Common myeloid progenitor, CD34-positive (primary cell): ENCODE results near the gene SREK1IP1.

Source experiments
- CTCF ChIA-PET: fragments of 350-600 bp; sonication (Branson Sonifier 250); formaldehyde crosslinking; loops from one replicate; lab custom pipeline; 2021; ENCODE audit warnings: antibody characterized with exemption; lab: Charles Lee
- POLR2A ChIA-PET: fragments of 350-600 bp; sonication (Branson Sonifier 250); formaldehyde crosslinking; loops from one replicate; lab custom pipeline; 2021; ENCODE audit warnings: antibody characterized with exemption; lab: Charles Lee
- DNase-seq, 3 donors: peaks; one replicate each; pipeline versions ENCODE4 v3.0.0 to v3.0.0-alpha.2; 2013
- H3K27ac ChIP-seq, 2 experiments: 1 replicate in 1 of 2; 2 replicates in 1 of 2; pipeline ENCODE4 v1.7.0; 2013; ENCODE audit warnings: inconsistent platforms in 2 of 2, low read length in 2 of 2, mild to moderate bottlenecking in 2 of 2, low read depth in 1 of 2, moderate library complexity in 1 of 2; ENCODE audit not compliant: severe bottlenecking in 2 of 2, insufficient read depth in 1 of 2, poor library complexity in 1 of 2
- H3K27me3 ChIP-seq, 5 experiments: replicated peaks in 2 of 5; 1 replicate in 3 of 5; 2 replicates in 2 of 5; pipeline versions ENCODE4 v1.6.1 to v1.7.0; 2013; ENCODE audit warnings: low read length in 4 of 5, mild to moderate bottlenecking in 2 of 5, moderate library complexity in 2 of 5, inconsistent platforms in 1 of 5; ENCODE audit not compliant: insufficient read depth in 5 of 5, control insufficient read depth in 4 of 5
- H3K36me3 ChIP-seq, 4 experiments: 1 replicate in 2 of 4; 2 replicates in 2 of 4; pipeline versions ENCODE4 v1.6.1 to v1.7.0; 2013; ENCODE audit warnings: low read length in 3 of 4, control low read depth in 1 of 4, mild to moderate bottlenecking in 1 of 4; ENCODE audit not compliant: control insufficient read depth in 4 of 4, insufficient read depth in 4 of 4
- H3K4me1 ChIP-seq, 4 experiments: 1 replicate in 3 of 4; 2 replicates in 1 of 4; pipeline versions ENCODE4 v1.6.1 to v1.7.1; 2013; ENCODE audit warnings: low read length in 3 of 4, mild to moderate bottlenecking in 3 of 4, control low read depth in 1 of 4, inconsistent platforms in 1 of 4, moderate library complexity in 1 of 4; ENCODE audit not compliant: control insufficient read depth in 4 of 4, insufficient read depth in 4 of 4; ENCODE audit errors: control extremely low read depth in 1 of 4
- H3K4me3 ChIP-seq, 7 experiments: 1 replicate in 4 of 7; 2 replicates in 3 of 7; pipeline versions ENCODE4 v1.5.1 to v1.7.0; 2013; ENCODE audit warnings: mild to moderate bottlenecking in 7 of 7, low read length in 6 of 7, moderate library complexity in 6 of 7, inconsistent platforms in 2 of 7, low read depth in 2 of 7, control low read depth in 1 of 7; ENCODE audit not compliant: insufficient read depth in 4 of 7, control insufficient read depth in 1 of 7; ENCODE audit errors: extremely low read depth in 1 of 7
- H3K9me3 ChIP-seq, 5 experiments: 1 replicate in 4 of 5; 2 replicates in 1 of 5; pipeline versions ENCODE4 v1.6.1 to v1.7.1; 2013; ENCODE audit warnings: low read length in 4 of 5, mild to moderate bottlenecking in 2 of 5, inconsistent platforms in 1 of 5, low read depth in 1 of 5, moderate library complexity in 1 of 5; ENCODE audit not compliant: control insufficient read depth in 4 of 5, insufficient read depth in 2 of 5; ENCODE audit errors: control extremely low read depth in 1 of 5
- WGBS: methylation state at CpG from one replicate; pipeline ENCODE4 v1.1.5; 2013; ENCODE audit not compliant: insufficient coverage; 5-methylcytosine and 5-hydroxymethylcytosine counted together

The SREK1IP1 gene

DNA sequence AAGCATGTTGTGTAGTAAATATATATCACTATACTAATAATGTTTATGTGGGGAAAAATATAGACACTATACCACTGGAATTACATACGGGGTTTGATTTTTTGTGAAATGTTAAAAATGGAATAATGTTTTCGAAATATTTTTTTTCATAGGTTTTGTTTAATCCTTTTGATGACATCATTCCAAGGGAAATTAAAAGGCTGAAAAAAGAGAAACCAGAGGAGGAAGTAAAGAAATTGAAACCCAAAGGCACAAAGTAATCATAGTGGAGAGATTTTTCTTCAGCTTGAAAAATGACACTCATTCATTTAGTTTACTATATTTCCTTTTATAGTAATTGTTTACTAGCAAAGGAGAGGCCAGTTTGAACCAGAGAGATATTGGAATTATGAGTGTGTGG, 17.9 kb upstream of the SREK1IP1 start:
- ChIA-PET POLR2A (no interaction called here), CTCF (interaction anchor here (5.1 kb wide), 1 partner anchor 151 kb away, joined by 42 read pairs; no protein-coding TSS in a partner anchor)
- Histone ChIP-seq H3K36me3 (peaks cover 2 to 11% (median 4%) of the 10 kb centered on the region in 4 experiments), H3K4me3 (no peak overlapping the region), H3K9me3 (no peaks in the 10 kb centered on the region), H3K4me1 (no peaks in the 10 kb centered on the region), H3K27ac (no peak overlapping the region), H3K27me3 (no peaks in the 10 kb centered on the region)
- DNase-seq: no peak
- no CpG with 5 or more reads among the region's 2 CpGs for WGBS

GRCh38 chr5:64784451-64785025, 16.0 kb upstream of the SREK1IP1 start:
- peak; percentile 77 to 94 (median 88) for DNase-seq
- POLR2A ChIA-PET: no interaction called here

GRCh38 chr5:64775291-64775690, 6.8 kb upstream of the SREK1IP1 start:
- Histone ChIP-seq H3K27me3 (no peaks in the 10 kb centered on the region), H3K4me3 (no peak overlapping the region), H3K9me3 (no peaks in the 10 kb centered on the region), H3K4me1 (peaks cover 6 to 24% (median 13%) of the 10 kb centered on the region in 4 experiments), H3K27ac (no peak overlapping the region), H3K36me3 (peaks cover 0 to 4% (median 2%) of the 10 kb centered on the region in 4 experiments)
- ChIA-PET POLR2A (no interaction called here), CTCF (interaction anchor here (1.2 kb wide), 1 partner anchor 12 kb away, joined by 3 read pairs; no protein-coding TSS in a partner anchor)
- 80% methylated on average over 1 of the region's 1 CpG for WGBS
- DNase-seq: no peak

More at GRCh38 chr5:64784451-64785025, 16.0 kb upstream of the SREK1IP1 start:
- Histone ChIP-seq H3K27me3 (no peaks in the 10 kb centered on the region), H3K36me3 (peaks cover 2 to 11% (median 4%) of the 10 kb centered on the region in 4 experiments), H3K9me3 (no peaks in the 10 kb centered on the region), H3K4me3 (no peak overlapping the region), H3K27ac (no peak overlapping the region), H3K4me1 (no peaks in the 10 kb centered on the region)
- CTCF ChIA-PET: interaction anchor here (0.7 to 5.1 kb wide), 14 partner anchors 9 to 697 kb away, joined by 3 to 42 read pairs (median 4); partner anchors contain the start of genes ADAMTS6, CWC27 and SREK1IP1
- WGBS: 0% methylated on average over 2 of the region's 3 CpGs

- peak in 2 of 3 donors; percentile 39 to 47 for DNase-seq
Measured at GRCh38 chr5:64773533-64773932, 5.0 kb upstream of the SREK1IP1 start.

GRCh38 chr5:64771736-64772135, 3.2 kb upstream of the SREK1IP1 start:
- ChIA-PET POLR2A (no interaction called here), CTCF (interaction anchor here (1.3 kb wide), 1 partner anchor 13 kb away, joined by 5 read pairs; no protein-coding TSS in a partner anchor)
- Histone ChIP-seq H3K27ac (no peak overlapping the region), H3K4me1 (peaks cover 20 to 45% (median 35%) of the 10 kb centered on the region in 4 experiments), H3K9me3 (no peaks in the 10 kb centered on the region), H3K27me3 (no peaks in the 10 kb centered on the region), H3K4me3 (no peak overlapping the region), H3K36me3 (peaks cover 0 to 4% (median 1%) of the 10 kb centered on the region in 4 experiments)
- 100% methylated on average over 1 of the region's 4 CpGs for WGBS
- no peak for DNase-seq

More at GRCh38 chr5:64773533-64773932, 5.0 kb upstream of the SREK1IP1 start:
- H3K9me3 ChIP-seq: no peaks in the 10 kb centered on the region
- ChIA-PET CTCF (interaction anchor here (1.0 to 2.1 kb wide), 3 partner anchors 22 to 139 kb away, joined by 3 to 4 read pairs (median 3); no protein-coding TSS in a partner anchor), POLR2A (no interaction called here)
- no peaks in the 10 kb centered on the region for H3K27me3 ChIP-seq
- H3K36me3 ChIP-seq: peaks cover 0 to 4% (median 2%) of the 10 kb centered on the region in 4 experiments
- H3K4me3 ChIP-seq: peak overlapping the region in 2 of 7 experiments; percentile 8 to 19
- no peak overlapping the region for H3K27ac ChIP-seq
- WGBS: no CpG with 5 or more reads among the region's 1 CpG
- peaks cover 12 to 34% (median 23%) of the 10 kb centered on the region in 4 experiments for H3K4me1 ChIP-seq

DNA sequence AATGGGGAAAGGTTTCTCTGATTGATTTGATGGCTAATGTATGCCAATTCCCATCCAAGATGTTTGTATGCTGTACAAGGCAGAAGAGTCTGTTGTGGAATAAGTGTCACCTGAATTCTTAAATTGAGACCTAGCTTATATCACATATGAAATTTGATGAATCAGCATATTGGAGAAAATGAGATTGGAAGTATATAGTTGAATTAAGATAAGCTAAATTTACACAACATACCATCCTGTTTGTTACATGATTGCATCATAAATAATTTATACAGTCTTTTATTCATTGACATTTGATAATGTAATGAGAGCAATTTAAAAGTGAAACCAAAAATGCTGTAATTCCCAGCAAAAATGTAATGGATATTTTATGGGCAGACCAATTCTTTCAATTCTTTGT, 1.4 kb upstream of the SREK1IP1 start:
- POLR2A ChIA-PET: no interaction called here
- CTCF ChIA-PET: interaction anchor here (1.9 kb wide), 1 partner anchor 15 kb away, joined by 4 read pairs; no protein-coding TSS in a partner anchor

DNA sequence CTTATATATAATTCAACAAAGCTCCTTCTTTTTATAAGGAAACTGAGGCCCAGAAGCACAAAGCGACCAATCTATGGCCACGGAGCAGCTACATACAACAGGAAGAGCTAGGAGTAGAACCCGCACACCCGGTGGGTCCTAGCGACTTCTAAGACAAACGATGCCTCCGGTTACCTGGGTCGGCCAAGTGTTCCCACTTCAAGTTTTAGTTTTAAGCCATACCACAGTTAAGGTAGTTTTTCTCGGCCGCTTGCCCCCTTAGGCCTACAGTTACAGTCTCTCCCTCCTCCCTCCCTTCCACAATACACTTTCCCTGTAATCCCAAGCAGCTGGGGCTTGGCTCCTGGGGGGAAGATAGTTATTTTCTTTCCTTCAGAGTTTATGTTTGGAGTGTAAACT, 533 bp downstream of the SREK1IP1 start:
- Histone ChIP-seq H3K4me3 (peak overlapping the region; percentile 90 to 99 (median 98)), H3K36me3 (peaks cover 0 to 22% (median 12%) of the 10 kb centered on the region in 4 experiments), H3K9me3 (no peaks in the 10 kb centered on the region), H3K27ac (peak overlapping the region; percentile 99 to 100), H3K4me1 (peaks cover 15 to 29% (median 22%) of the 10 kb centered on the region in 4 experiments), H3K27me3 (no peaks in the 10 kb centered on the region)
- DNase-seq: peak in 1 of 3 donors; percentile 14
- 2% methylated on average over 8 of the region's 10 CpGs for WGBS
- ChIA-PET POLR2A (no interaction called here), CTCF (interaction anchor here (1.4 to 2.2 kb wide), 3 partner anchors 16 to 138 kb away, joined by 3 to 5 read pairs (median 4); no protein-coding TSS in a partner anchor)

More for the DNA sequence above, 1.4 kb upstream of the SREK1IP1 start:
- Histone ChIP-seq H3K4me3 (peak overlapping the region in 6 of 7 experiments; percentile 93 to 99 (median 98)), H3K4me1 (peaks cover 20 to 42% (median 33%) of the 10 kb centered on the region in 4 experiments), H3K9me3 (no peaks in the 10 kb centered on the region), H3K27ac (no peak overlapping the region), H3K36me3 (peaks cover 0 to 9% (median 7%) of the 10 kb centered on the region in 4 experiments), H3K27me3 (no peaks in the 10 kb centered on the region)
- DNase-seq: no peak
